ENCODE results near the gene BABAM2. TPM values are rescaled to one million over a fixed set of nuclear protein-coding genes. Genes with fewer than 3 reads are reported as not detected.

BABAM2 gene
- total and polyA plus RNA-seq, 10 of the 15 experiments (the other 5 are each of a cell fraction or from before 2014, with no cell fraction given), result 30.7 to 59.9 (median 44.5) TPM

DNA sequence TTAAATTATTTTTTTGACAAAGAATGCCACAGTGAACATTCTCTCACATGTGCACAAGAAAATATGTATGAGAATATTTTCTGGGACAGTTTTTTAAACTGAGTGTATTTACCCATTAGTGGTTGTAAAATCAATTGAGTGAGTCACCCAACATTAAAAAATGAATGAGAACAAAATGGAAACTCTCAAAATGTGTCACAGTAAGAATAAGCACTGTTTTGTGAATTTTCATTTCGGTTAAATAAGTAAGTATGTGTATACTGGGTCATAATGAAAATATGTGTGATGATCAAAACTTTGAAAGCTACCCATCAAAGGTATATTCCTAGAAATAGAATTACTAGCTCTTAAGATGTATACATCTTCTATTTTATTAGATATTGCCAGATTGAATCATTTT, 11.6 kb downstream of the BABAM2 start:
- TF ChIP-seq SPI1 (IDR thresholded peaks at IDR 0.05; ENCODE audit: borderline replicate concordance, insufficient read depth, low read depth, low read length) (no peak), MEF2A (IDR thresholded peaks at IDR 0.05; ENCODE audit: insufficient read depth, low read depth, low read length) (no peak), ESRRA (IDR thresholded peaks at IDR 0.05; ENCODE audit: low read length) (no peak), NFIC (IDR thresholded peaks at IDR 0.05; ENCODE audit: low read depth, low read length) (no peak), SUPT20H (IDR thresholded peaks at IDR 0.05; ENCODE audit: borderline replicate concordance, control insufficient read depth, low read depth, low read length) (no peak)
- TF ChIP-seq, protein P1, sequence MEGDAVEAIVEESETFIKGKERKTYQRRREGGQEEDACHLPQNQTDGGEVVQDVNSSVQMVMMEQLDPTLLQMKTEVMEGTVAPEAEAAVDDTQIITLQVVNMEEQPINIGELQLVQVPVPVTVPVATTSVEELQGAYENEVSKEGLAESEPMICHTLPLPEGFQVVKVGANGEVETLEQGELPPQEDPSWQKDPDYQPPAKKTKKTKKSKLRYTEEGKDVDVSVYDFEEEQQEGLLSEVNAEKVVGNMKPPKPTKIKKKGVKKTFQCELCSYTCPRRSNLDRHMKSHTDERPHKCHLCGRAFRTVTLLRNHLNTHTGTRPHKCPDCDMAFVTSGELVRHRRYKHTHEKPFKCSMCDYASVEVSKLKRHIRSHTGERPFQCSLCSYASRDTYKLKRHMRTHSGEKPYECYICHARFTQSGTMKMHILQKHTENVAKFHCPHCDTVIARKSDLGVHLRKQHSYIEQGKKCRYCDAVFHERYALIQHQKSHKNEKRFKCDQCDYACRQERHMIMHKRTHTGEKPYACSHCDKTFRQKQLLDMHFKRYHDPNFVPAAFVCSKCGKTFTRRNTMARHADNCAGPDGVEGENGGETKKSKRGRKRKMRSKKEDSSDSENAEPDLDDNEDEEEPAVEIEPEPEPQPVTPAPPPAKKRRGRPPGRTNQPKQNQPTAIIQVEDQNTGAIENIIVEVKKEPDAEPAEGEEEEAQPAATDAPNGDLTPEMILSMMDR (IDR thresholded peaks at IDR 0.05 in 2 of 3, conservative IDR thresholded peaks at IDR 0.05 in 1 of 3; ENCODE audit: control insufficient read depth in 2 of 3, extremely low read depth in 1 of 3, insufficient read depth in 1 of 3, low read depth in 3 of 3, low read length in 3 of 3), result no peak
- TF ChIP-seq, protein P2, sequence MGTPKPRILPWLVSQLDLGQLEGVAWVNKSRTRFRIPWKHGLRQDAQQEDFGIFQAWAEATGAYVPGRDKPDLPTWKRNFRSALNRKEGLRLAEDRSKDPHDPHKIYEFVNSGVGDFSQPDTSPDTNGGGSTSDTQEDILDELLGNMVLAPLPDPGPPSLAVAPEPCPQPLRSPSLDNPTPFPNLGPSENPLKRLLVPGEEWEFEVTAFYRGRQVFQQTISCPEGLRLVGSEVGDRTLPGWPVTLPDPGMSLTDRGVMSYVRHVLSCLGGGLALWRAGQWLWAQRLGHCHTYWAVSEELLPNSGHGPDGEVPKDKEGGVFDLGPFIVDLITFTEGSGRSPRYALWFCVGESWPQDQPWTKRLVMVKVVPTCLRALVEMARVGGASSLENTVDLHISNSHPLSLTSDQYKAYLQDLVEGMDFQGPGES (IDR thresholded peaks at IDR 0.05), result no peak
- intact Hi-C loops (cut with micrococcal nuclease; ENCODE audit: unreplicated experiment) (no loop called here), in situ Hi-C loops (cut with MboI) (no loop called here)
- no peak overlapping the region for H3K4me2 ChIP-seq (ENCODE audit: control insufficient read depth, insufficient read depth)
- CTCF ChIA-PET, result no interaction called here
- H3K27ac ChIP-seq (ENCODE audit: control insufficient read depth, insufficient read depth), result no peak overlapping the region
- no peaks in the 10 kb centered on the region; the same call in 1 of the 2 replicates for H4K20me1 ChIP-seq (ENCODE audit: control insufficient read depth, insufficient read depth)
- DNase-seq (ENCODE audit: low read depth, low spot score), result no peak
- H3K9ac ChIP-seq (ENCODE audit: control insufficient read depth, insufficient read depth, low read length), result no peak overlapping the region
- H2AFZ ChIP-seq (ENCODE audit: control insufficient read depth, low read depth, low read length), result no peak overlapping the region
- H3K9me3 ChIP-seq (replicated peaks; ENCODE audit: control insufficient read depth, insufficient read depth, low read length), result no peaks in the 10 kb centered on the region
- POLR2A ChIA-PET, result no interaction called here
- 35% methylated on average over 1 of the region's 1 CpG for WGBS (ENCODE audit: insufficient coverage, insufficient replicate concordance, low lambda C conversion rate, missing lambda C conversion rate)
- no peaks in the 10 kb centered on the region for H3K27me3 ChIP-seq (replicated peaks in 1 of 2; ENCODE audit: control insufficient read depth in 2 of 2, insufficient read depth in 2 of 2, low read length in 1 of 2)
- BruUV-seq (replicated peaks), result no TSS peak
- H3K4me3 ChIP-seq, result no peak overlapping the region
- H3K4me1 ChIP-seq (ENCODE audit: control insufficient read depth, insufficient read depth, low read length), result no peaks in the 10 kb centered on the region
- no peaks in the 10 kb centered on the region for H3K36me3 ChIP-seq (ENCODE audit: control insufficient read depth in 2 of 2, insufficient read depth in 2 of 2, low read length in 1 of 2)
- no peaks in the 10 kb centered on the region for H3K79me2 ChIP-seq (ENCODE audit: control insufficient read depth, insufficient read depth, low read length)
- no peak for ATAC-seq
- FAIRE-seq, result no peak
- RAD21 ChIA-PET (ENCODE audit: unreplicated experiment), result no interaction called here
- SMC1A ChIA-PET (ENCODE audit: uncharacterized antibody, unreplicated experiment), result no interaction called here
